Peyer's patch (tissue), 4 donors: ENCODE results near the gene TNFAIP6.

Experiments
- POLR2A ChIP-seq, 2 donors: fragments of 450-650 bp; IDR thresholded peaks; one replicate each; pipeline ENCODE4 v1.5.1; 2017; ENCODE audit warnings: antibody characterized with exemption in 2 of 2, mild to moderate bottlenecking in 2 of 2, moderate library complexity in 2 of 2
- TF ChIP-seq, protein P1 (sequence below), 6 experiments: fragments of 450-650 bp in 4 of 6; fragments of 200-600 bp in 2 of 6; sonication (generic) in 1 of 6; IDR thresholded peaks; one replicate each; pipeline ENCODE4 v1.5.1; 2017 to 2019; ENCODE audit warnings: antibody characterized with exemption in 6 of 6, mild to moderate bottlenecking in 3 of 6, moderate library complexity in 1 of 6

DNA sequence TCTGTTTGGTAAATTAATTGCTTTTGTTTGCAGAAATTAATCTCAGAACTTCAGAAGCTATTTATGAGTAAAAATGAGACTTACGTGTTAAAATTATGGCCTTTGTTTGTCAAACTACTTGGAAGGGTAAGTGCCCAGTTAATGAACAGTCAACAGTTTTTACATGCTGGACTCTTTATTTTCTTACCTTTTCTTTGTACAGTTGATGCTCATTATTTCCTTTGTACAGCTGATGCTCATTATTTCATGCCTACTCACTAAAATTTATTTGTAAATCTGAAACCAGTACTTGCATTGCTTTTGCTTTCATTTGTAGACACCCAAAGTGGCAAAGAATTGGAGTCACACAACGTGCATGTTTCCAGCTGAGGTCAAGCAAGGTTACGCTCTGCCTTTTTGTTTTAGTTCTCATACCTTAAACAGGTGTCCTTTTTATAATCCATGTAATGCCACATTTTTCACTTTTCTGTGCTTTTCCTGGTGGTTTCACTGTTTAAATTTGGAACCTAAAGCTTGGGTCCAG lies 65.6 kb downstream of the TNFAIP6 start:
- TF ChIP-seq, protein P1, sequence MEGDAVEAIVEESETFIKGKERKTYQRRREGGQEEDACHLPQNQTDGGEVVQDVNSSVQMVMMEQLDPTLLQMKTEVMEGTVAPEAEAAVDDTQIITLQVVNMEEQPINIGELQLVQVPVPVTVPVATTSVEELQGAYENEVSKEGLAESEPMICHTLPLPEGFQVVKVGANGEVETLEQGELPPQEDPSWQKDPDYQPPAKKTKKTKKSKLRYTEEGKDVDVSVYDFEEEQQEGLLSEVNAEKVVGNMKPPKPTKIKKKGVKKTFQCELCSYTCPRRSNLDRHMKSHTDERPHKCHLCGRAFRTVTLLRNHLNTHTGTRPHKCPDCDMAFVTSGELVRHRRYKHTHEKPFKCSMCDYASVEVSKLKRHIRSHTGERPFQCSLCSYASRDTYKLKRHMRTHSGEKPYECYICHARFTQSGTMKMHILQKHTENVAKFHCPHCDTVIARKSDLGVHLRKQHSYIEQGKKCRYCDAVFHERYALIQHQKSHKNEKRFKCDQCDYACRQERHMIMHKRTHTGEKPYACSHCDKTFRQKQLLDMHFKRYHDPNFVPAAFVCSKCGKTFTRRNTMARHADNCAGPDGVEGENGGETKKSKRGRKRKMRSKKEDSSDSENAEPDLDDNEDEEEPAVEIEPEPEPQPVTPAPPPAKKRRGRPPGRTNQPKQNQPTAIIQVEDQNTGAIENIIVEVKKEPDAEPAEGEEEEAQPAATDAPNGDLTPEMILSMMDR (IDR thresholded peaks at IDR 0.05), result no peak
- TF ChIP-seq POLR2A (IDR thresholded peaks at IDR 0.05), result no peak
